PC-9 (cell line): ENCODE data around the gene NAA30.

ENCODE experiments used
- EZH2 ChIP-seq: fragments of 200-600 bp; sonication (generic); IDR thresholded peaks from 2 replicates; pipeline ENCODE4 v1.8.0; 2017; ENCODE audit warnings: antibody characterized with exemption, low read depth
- TF ChIP-seq, protein P1 (sequence below): fragments of 200-600 bp; sonication (generic); conservative IDR thresholded peaks from 2 replicates; pipeline ENCODE4 v1.6.1; 2017; ENCODE audit warnings: mixed run types, antibody characterized with exemption, mild to moderate bottlenecking, moderate library complexity

DNA sequence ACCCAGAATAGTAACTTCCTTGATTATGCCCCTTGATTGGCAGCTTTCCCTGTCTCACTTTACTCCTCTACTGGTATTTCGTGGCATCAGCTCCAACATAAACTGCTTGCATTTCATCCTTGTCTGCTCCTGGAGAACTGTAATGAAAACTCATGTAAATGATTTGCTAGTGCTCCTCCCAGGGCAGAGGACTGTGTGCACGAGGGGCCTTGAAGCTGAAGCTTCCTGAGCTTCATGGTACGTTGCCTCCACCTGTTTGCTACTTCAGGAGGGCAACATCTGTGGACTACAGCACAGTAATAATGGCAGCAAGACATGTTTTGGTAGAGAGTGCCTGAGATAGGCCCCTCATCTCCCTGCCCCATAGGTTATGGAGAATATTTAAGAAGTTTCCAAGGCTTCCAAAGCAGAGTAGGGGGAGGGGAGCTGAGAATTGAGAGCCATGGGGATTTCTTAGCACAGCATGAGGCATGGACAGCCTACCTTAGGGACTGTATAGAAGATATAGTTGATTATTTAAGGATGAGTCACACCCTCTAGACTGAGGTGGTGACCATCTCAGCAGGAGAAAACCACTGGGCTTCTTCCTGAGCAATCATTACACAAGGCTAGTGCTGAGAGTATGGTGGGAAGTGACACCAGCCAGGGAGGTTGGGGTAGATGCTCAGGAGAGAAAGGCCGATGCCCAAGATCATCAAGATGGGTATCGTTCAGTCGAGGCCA, 73.8 kb downstream of the NAA30 start:
- TF ChIP-seq, protein P1, sequence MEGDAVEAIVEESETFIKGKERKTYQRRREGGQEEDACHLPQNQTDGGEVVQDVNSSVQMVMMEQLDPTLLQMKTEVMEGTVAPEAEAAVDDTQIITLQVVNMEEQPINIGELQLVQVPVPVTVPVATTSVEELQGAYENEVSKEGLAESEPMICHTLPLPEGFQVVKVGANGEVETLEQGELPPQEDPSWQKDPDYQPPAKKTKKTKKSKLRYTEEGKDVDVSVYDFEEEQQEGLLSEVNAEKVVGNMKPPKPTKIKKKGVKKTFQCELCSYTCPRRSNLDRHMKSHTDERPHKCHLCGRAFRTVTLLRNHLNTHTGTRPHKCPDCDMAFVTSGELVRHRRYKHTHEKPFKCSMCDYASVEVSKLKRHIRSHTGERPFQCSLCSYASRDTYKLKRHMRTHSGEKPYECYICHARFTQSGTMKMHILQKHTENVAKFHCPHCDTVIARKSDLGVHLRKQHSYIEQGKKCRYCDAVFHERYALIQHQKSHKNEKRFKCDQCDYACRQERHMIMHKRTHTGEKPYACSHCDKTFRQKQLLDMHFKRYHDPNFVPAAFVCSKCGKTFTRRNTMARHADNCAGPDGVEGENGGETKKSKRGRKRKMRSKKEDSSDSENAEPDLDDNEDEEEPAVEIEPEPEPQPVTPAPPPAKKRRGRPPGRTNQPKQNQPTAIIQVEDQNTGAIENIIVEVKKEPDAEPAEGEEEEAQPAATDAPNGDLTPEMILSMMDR = no peak
- no peak for TF ChIP-seq EZH2
